HG03280 (cell line): ENCODE results near the gene POP4.
"Not testable (repeated sequence)": the region's sequence is repeated elsewhere in the genome, so short reads cannot be mapped to it uniquely, and the experiment has no call there.

Experiments
- ATAC-seq: cut with Tn5 transposase; IDR thresholded peaks from one replicate; pipeline ENCODE4 v1.9.1; 2021; ENCODE audit warnings: mild to moderate bottlenecking, moderate library complexity; ENCODE audit not compliant: unreplicated experiment

The POP4 gene

GRCh38 chr19:29610574-29611271 is 4.6 kb downstream of the POP4 start:
- ATAC-seq, result peak; percentile 76

- no peak for ATAC-seq
Observed at GRCh38 chr19:29612121-29612520, 6.0 kb downstream of the POP4 start.

GRCh38 chr19:29612801-29613595 is 6.9 kb downstream of the POP4 start:
- ATAC-seq, result no peak

DNA sequence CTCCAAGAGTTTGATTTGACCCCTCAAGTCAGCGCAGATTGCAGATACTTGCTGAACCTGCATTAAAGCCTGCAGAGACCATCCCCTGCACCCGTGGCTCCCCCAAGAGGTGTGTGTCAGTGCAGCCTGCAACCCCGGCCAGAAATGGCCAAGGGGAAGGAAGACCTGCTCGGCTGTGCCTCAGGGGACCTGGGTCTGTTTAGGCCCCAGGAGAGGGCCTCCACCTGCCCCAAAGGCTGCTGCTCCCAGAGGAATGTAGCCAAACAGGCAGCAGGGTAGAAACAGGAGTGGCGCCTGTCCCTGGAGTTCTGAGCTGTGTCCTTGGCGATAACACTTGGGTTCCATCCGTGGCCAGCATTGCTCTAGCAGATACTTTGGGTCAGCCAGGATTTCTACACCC is 8.0 kb downstream of the POP4 start:
- ATAC-seq, result no peak

DNA sequence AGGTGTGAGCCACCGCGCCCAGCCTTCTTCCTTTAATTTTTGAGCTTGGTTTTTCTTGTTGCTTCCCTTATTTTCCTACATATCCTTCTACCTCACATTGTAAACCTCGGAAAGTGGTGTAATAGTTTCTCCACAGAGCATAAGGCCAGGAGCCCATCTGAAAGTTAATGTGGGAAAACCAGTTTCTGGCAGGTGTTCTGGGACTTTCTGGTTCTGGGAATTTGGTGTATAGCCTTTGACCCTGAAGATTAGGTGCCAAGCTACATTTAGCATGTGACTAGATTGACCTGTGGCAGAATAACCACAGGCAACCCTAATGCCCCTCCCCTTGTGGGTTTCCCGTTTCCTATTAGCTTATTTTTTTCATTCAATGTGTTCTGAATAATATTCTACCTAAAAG is 8.7 kb downstream of the POP4 start:
- no peak for ATAC-seq

- ATAC-seq, result no peak
Observed at GRCh38 chr19:29615891-29616425, 9.9 kb downstream of the POP4 start.

- ATAC-seq, result no peak
Observed at GRCh38 chr19:29616541-29616940, 10.5 kb downstream of the POP4 start.

DNA sequence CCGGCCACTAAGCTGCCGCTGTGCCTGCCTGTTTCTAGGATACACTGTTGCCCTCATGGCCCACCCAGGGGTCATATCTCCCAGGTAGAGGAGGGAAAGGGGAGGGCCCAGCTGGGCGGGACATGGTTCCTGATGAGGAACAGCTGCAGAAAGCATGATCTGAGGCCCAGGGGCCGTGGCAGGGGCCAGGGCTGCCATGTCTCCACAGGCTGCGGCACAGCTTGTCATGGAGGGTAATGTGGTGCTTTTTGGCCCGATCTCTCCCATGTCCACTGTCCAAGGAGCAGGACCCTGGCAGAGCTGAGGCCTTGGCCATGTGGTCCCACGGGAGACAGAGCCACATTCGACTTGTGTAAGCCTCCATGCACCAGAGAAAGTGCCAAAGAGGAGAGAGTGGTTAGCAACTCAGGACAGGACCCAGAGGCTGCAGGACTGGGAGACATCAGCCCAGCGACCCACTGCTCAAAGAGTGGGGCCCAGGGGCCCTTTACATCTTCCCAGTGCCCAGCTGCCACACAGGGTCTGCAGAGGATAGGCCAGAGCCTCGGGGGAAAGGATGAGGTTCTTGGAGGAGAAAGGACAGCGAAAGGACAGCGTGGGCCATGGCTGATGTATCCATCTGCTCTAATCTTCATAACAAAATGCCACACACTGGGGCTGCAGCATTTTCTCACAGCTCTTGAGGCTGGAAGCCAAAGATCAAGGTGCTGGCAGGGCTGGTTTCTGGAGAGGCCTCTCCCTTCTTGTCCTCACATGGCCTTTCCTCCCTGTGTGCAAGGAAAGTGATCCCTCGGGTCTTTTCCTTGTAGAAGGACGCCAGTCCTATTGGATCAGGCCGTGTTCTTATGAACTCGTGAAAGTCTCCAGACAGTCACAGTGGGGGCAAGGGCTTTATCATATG is 11.5 kb downstream of the POP4 start:
- ATAC-seq, result no peak

DNA sequence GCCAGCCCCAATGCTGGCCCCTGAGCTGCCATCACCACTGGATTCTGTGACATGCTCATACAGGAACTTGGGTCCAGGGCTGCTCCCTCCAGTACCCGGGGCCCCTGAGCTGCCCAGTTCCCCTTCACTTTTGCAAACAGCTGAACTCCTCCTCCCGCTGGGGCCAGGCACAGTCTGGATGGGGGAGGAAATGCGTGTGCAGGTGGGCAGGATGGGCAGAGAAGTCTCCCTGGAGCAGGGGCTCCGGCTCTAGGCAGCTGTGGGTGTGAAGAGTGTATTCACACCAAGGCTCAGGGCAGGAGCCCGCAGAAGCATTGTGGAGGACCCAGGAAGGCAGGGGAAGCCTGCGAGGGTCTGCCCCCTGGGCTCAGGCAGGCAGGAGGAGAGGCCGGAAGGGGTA is 12.4 kb downstream of the POP4 start:
- ATAC-seq, result no peak

DNA sequence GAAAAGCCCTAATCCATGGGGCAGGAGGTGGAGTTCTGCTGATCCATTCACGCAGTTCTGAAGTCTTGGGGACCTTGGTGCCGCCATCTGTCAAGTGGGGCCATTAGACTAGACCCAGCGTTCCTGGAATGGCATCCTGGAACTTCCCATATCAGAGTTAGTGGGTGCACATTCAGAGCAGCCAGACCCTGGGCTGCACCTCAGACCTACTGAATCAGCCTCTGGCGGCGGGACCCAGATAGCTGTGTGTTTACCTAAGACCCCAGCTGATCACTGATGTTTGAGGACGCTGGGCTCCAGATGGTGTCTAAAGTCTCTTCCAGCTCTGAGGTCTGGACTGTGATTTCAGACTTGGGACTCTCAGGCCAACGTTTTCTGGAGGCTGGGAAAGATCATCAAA is 12.8 kb downstream of the POP4 start:
- ATAC-seq, result no peak

DNA sequence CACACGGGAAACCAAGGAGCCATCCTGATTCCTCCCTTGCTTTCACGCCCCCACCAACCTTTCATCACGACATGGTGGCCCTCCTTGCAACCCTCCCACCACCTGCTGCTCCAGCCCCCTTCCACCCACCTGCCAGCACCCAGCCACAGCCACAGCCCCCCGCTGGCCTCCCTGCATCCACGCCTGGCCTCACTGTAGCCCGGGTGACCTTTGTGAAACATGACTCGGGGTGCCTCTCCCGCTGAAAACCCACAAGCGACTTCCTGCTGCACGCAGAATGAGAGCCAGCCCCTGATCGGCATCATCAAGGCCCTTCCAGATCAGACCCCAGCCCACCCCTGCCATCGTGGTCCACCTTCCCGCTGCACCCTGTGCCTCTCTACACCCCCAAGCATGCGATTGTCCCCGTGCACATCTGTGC is 14.9 kb downstream of the POP4 start:
- ATAC-seq, result no peak

GRCh38 chr19:29622166-29623070 is 16.3 kb downstream of the POP4 start:
- ATAC-seq, result no peak

GRCh38 chr19:29623726-29624488 is 17.8 kb downstream of the POP4 start:
- no peak for ATAC-seq

DNA sequence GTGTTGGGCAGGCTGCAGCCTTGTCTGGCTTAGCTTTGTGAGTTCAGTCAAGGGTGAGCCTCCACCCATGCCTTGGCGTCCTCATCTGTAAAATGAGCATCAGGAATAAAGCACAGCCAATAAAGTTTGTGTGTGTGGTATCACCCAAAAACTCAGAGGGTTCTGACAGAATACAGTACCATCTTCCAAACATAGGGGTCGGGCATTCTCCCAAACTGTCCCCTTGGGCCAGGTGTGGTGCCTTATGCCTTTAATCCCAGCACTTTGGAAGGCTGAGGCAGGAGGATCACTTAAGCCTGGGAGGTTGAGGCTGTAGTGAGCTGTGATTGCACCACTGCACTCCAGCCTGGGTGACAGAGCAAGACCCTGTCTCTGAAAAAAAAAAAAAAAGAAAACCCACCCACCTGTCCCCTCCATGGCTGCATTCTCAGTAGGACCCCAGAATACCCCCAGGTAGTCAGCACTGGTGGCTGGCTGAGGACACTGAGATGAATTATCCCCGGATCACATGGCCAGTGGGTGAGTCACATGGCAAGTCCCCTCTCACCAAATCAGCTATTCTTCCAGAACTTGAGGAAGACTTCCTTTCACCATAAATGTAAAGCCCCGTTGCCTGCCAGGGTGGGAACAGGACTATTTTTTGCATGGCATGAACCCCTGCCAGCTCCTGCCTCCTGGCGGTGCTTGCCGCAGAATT is 18.6 kb downstream of the POP4 start:
- ATAC-seq, result no peak

DNA sequence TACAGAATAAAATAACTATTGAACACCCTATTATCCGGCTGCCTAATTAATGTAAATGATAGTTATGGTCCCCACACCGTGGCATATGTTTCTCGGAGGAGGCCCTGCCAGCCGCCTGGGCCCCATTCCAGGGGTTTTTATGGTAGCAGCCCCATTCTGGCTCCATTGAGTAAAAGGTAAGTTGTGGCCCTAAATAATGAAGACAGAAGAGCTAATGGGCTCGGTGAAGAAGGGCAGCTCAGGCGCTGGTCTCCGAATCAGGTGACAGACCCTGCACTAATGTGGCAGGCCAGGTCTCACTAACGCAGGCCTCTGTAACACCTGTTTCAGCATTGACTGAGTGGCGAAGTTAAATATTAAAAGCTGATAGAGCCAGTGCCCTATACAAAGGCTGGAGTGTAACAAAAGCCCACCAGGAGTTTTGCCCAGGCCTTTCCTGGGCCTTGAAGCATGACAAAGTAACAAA is 19.1 kb downstream of the POP4 start:
- no peak for ATAC-seq

DNA sequence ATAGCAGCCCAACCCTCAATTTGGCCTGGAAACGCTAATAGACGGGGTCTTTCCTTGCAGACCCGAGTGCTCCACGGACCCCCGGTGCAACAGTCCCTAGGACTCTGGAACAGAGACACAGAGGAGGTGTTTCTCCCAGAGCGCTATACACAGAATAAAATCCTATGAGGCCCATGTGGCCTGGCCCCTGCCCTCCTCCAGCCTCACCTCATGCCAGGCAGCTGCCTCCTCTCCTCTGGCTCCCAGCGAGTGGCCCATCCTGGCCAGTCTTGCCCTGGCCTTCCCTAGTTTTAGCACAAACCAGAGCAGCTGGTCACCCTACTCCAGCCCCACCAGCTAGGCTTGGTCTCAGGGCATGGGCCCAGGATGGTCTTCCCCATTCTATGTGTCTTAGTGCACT is 20.3 kb downstream of the POP4 start:
- ATAC-seq, result no peak

GRCh38 chr19:29626832-29627231 is 20.7 kb downstream of the POP4 start:
- ATAC-seq, result not testable (repeated sequence)

DNA sequence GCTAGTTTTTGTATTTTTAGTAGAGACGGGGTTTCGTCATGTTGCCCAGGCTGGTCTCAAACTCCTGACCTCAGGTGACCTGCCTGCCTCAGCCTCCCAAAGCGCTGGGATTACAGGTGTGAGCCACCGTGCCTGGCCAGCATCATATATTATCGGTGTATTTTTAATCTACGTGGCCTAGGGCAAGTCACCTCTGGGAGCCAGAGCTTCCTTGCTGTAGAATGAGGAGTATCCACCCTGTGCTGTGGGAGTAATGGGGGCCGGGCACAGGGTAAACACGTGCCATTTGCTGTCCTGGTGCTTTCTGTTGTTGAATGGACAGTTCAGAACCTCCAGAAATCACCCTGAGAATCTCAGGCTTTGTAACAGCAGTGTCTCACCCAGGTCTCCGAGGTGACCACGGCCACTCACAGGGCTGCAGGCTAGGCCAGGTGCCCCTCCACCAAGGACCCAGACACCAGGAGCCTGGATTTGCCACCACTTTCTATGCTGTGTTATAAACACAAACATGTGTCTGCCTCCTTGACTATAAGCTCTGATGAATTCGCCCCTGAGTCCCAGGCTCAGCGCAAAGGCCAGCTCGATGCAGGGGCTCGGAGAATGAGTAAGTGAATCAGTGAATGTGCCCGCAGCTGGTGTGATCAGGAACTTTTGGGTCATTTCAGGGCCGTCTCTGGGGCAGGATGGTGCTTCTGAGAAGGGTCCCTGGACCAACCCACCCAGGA is 22.7 kb downstream of the POP4 start:
- ATAC-seq, result no peak
